Gastroesophageal sphincter (tissue), 3 donors: ENCODE measurements around the gene POP4.

Experiments used
- EP300 ChIP-seq: sonication (generic); formaldehyde crosslinking; IDR thresholded peaks from one replicate; pipeline ENCODE4 v1.6.1; 2017; ENCODE audit warnings: antibody characterized with exemption, mild to moderate bottlenecking
- POLR2A ChIP-seq, 2 donors: fragments of 450-650 bp; IDR thresholded peaks; one replicate each; pipeline ENCODE4 v1.6.1; 2017; ENCODE audit warnings: antibody characterized with exemption in 2 of 2, mild to moderate bottlenecking in 2 of 2, moderate library complexity in 1 of 2
- POLR2AphosphoS5 ChIP-seq: sonication (generic); formaldehyde crosslinking; IDR thresholded peaks from one replicate; pipeline ENCODE4 v1.6.1; 2017; ENCODE audit warnings: antibody characterized with exemption
- TF ChIP-seq, protein P1 (sequence below), 4 experiments: fragments of 200-600 bp in 2 of 4; fragments of 450-650 bp in 2 of 4; sonication (generic) in 1 of 4; IDR thresholded peaks; one replicate each; pipeline ENCODE4 v1.5.1; 2017 to 2019; ENCODE audit warnings: antibody characterized with exemption in 4 of 4, mild to moderate bottlenecking in 2 of 4, moderate library complexity in 2 of 4

DNA sequence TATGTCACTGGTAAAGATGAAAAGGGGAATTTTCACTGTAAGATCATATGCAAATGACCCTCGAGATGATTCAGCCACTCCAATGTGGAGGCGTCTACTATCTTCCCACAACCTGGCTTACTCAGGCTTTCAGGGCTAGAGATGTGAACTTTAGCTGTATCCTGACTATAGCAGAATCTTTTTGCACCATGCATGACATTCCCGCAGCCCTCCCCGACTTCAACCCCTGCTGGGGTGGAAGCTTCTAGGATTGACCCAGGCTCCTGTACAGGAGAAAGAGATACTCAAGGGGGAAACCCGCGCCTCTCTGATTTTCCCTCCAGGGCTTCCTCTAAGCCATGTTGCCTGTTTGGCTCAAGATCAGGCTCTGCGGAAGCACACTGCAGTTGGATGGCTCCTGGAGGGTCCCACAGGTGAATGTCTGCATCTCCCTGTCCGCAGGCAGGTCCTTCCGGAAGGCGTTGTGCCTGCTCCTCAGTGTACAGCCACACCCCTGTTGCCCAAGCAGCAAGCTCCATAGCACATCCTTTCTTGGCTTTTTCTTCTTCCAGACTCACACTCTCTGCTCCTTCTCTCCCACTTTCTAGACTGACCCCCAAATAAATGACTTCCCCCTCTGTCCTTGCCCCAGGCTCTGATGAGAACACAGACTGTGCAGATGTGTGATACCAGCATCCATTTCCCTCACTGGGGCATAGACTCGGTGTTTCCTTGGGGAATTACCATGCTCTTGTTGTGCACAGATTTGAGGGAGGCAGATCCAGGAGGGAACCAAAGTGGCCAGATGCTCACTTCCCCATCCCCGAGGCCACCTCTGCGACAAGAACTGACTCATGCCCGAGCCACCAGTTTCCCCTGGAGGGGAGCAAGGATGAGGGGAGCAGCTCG lies 29.1 kb upstream of the POP4 start:
- TF ChIP-seq, protein P1, sequence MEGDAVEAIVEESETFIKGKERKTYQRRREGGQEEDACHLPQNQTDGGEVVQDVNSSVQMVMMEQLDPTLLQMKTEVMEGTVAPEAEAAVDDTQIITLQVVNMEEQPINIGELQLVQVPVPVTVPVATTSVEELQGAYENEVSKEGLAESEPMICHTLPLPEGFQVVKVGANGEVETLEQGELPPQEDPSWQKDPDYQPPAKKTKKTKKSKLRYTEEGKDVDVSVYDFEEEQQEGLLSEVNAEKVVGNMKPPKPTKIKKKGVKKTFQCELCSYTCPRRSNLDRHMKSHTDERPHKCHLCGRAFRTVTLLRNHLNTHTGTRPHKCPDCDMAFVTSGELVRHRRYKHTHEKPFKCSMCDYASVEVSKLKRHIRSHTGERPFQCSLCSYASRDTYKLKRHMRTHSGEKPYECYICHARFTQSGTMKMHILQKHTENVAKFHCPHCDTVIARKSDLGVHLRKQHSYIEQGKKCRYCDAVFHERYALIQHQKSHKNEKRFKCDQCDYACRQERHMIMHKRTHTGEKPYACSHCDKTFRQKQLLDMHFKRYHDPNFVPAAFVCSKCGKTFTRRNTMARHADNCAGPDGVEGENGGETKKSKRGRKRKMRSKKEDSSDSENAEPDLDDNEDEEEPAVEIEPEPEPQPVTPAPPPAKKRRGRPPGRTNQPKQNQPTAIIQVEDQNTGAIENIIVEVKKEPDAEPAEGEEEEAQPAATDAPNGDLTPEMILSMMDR (IDR thresholded peaks at IDR 0.05) = no peak
- TF ChIP-seq POLR2A (IDR thresholded peaks at IDR 0.05) (no peak), EP300 (no peak), POLR2AphosphoS5 (no peak)
